Measurements from ENCODE around the gene TRABD.

Gene TRABD

DNA sequence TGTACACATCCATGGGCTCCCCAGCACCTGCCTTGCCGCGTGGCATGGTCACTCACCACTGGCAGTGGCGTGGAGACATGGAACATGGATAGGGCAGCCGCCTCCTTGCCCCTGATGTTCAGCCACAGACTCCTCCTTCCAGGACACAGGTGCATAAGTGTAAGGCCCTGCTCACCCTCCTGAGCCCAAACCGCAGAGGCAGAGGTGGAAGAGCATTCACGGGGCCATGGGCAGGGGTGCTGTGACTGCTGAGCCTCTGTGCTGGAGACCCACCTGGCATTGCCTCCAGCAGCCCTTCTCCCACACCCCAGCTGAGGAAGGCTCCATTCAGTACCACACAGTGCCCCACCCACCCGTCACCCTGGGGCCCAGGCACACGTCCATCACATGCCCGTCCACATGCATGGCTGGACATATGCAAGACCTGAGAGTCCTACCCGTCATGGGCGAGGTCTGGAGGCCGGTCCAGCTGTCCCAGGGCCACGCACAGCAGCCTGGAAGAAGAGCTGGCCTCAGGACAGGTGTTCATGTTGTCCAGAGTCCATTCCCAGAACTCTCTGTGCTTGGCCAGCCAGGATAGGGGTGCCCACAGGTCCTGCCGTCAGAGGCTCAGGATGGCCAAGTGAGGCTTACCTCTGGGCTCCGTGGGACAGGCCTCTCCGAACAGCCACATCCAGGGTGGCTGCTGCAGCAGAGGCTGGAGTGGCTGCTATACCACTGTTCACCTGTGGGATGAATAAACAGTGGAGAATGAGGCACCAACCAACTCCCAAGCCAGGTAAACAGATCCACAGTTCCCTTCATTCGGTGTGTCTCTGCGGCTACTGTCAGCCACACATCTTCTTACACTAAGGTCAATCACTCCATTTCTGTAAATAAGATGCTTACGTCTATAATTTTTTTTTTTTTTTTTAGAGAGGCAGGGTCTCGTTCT, 60.8 kb downstream of the TRABD start:
- DNase-seq: no peak

DNA sequence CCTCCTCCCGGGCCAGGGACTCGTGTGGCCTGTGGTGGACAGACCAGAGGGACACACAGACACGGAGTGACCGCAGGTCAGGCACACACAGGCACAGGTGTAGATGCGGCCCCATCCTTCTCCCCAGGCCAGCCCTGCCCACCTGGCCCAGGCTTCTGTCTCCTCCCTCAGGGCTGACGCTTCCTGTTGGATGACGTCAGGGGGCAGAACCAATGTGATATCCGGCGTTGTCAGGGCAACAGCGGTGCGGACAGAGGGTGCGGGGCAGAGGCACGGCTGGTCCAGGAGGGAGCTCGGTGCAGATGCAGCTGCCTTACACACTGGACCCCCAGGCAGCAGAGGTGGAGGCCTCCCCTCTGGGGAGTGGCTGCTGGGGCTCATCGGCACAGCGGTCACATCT, 62.0 kb downstream of the TRABD start:
- DNase-seq: peak; percentile 57

DNA sequence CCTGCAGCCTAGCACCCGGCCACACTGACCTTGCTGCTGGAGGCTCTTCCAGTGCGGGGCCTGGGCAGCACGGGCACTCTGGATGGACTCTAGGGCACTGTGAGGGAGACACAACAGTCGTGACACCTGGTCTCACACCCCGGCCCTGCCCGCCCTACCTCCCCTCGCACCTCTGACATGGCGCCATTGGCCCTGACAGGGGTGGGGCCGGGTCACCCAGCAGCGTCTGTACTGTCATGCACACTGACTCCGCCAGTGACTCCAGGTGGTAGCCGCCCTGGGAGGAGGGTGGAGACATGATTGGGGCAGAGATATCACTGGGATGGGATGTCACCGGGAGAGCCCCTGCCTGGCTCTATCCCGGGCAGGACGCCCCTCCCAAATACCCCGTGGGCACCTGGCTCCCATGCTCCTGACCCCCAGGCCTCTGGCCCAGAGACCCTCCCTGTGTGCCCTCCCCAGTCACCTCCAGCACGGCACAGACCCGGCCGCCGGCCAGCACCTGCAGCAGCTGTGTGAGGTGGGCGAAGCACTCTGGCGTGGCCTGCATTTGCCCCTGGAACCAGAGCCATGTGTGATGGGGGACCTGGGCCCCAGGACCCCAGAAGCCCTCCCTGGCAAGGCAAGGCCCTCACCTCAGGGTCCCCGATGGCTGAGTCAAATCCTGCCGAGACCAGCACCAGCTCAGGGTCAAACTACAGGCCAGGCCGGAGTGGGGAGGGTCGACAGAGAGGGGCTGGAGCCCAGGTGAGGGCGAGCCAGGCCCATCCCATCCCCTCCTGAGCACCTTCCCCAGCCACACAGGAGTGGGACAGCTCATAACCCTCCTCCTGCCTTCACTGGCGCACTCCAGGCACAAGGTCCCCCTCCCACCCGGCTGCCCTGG, 62.7 kb downstream of the TRABD start:
- DNase-seq: no peak

All from fibroblast of skin of right quadriceps (primary cell).